DMS 273 (cell line): ENCODE results near the gene C1S.

Source experiments
- DNase-seq: peaks from one replicate; lab custom pipeline; 2025; ENCODE audit not compliant: unreplicated experiment; lab: John Stamatoyannopoulos, UW

C1S gene

GRCh38 chr12:7075518-7075917 lies 15.0 kb downstream of the C1S start:
- no peak for DNase-seq

GRCh38 chr12:7075939-7076338 lies 15.4 kb downstream of the C1S start:
- DNase-seq: no peak

DNA sequence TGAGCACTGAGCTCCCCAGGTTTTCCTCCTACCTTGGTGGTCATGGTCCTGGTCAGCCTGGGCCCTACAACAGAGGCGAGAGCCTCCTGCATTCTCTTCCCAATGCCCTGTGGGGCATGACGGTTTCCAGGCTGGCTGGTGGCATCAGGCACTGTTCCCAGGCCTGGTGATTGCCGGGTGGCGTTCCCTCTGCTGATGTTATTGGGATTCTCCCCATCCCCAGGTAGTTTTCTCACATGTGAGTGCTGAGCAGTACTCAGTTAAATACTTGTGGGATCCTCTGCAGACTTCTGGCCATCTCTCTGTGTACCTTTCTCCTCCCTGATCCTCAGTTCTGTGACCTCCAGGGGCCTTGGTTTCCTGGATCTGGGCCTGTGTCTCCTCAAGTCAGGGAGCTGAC lies 16.0 kb downstream of the C1S start:
- DNase-seq: no peak

- no peak for DNase-seq
Observed at GRCh38 chr12:7078163-7078562, 17.6 kb downstream of the C1S start.

DNA sequence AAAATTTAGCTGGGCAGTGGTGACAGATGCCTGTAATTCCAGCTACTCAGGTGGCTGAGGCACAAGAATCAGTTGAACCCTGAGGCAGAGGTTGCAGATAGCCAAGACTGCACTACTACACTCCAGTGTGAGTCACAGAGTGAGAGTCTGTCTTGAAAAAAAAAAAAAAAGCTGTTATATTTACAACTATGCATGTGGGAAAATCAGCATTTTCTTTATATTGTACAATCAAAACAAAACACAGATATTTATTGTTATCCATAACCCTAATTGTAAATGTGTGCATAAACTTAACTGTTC lies 19.3 kb downstream of the C1S start:
- DNase-seq: no peak

- DNase-seq: no peak
Observed at GRCh38 chr12:7081037-7081436, 20.5 kb downstream of the C1S start.

GRCh38 chr12:7083125-7083524 lies 22.6 kb downstream of the C1S start:
- DNase-seq: no peak

- no peak for DNase-seq
Observed at GRCh38 chr12:7089196-7089871, 28.8 kb downstream of the C1S start.

DNA sequence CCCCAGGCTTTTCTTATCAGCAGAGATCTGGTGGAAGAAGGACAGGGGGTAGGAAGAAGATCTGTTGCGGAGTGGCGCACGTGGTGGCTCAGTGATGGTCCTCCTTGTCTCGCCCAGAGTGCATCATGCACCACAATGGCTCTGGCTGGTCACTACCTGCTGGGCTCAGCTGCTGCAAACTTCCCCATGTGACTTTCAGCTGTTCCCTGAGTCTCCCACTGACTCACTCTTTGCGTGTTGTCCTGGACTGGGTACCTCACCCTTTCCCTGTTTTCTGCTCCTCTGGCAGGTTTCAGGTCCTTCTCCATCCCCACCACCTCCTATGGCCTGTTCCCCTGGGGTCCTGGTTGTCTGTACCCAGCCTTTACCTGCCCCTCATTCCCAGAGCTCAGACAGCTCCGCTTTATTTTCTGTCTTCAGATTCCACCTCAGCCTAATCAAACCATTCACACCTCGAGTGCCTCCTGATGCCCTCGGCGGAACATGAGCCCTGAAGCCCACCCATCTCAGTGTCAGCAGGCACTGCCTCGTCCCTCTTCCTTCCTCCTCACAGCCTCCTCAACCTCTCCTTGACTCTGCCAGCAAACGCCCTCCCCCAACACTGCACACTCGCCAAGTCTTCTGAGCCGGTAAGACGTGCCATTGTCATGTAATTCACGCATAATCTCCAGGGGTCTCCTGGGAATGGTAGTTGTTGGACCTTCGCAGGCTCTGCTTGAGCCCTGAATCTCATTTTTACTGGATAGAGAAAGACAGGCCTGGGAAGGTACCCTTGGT lies 29.9 kb downstream of the C1S start:
- no peak for DNase-seq

- DNase-seq: no peak
Observed at GRCh38 chr12:7091171-7091570, 30.7 kb downstream of the C1S start.

GRCh38 chr12:7091660-7092228 lies 31.2 kb downstream of the C1S start:
- DNase-seq: no peak

GRCh38 chr12:7092229-7092985 lies 31.9 kb downstream of the C1S start, which contains the start of gene C1R:
C1R (minus strand) TSS chr12:7092445; CDS start chr12:7092388, 57 bp downstream.
- DNase-seq: peak; percentile 60

GRCh38 chr12:7092986-7093460 lies 32.5 kb downstream of the C1S start:
- DNase-seq: no peak

GRCh38 chr12:7093486-7093885 lies 33.0 kb downstream of the C1S start:
- DNase-seq: no peak

DNA sequence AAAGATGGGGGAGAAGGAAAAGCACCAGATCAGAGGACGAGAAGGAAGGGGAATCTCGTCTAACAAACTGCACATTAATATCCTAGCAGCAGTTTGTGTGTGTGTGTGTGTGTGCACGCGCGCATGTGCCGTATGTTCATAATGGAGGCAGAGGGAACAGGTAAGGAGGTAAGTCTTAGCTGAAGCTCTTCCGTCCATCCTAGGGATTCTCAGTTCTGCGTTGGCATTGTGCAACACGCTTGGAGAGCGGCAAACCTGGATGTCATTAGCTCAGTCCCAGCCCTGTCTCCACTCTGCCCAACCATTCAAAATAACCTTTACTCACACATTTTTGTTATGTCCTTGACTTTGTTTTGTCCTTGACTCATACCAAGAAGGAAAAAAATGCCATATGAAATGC lies 33.4 kb downstream of the C1S start:
- no peak for DNase-seq

DNA sequence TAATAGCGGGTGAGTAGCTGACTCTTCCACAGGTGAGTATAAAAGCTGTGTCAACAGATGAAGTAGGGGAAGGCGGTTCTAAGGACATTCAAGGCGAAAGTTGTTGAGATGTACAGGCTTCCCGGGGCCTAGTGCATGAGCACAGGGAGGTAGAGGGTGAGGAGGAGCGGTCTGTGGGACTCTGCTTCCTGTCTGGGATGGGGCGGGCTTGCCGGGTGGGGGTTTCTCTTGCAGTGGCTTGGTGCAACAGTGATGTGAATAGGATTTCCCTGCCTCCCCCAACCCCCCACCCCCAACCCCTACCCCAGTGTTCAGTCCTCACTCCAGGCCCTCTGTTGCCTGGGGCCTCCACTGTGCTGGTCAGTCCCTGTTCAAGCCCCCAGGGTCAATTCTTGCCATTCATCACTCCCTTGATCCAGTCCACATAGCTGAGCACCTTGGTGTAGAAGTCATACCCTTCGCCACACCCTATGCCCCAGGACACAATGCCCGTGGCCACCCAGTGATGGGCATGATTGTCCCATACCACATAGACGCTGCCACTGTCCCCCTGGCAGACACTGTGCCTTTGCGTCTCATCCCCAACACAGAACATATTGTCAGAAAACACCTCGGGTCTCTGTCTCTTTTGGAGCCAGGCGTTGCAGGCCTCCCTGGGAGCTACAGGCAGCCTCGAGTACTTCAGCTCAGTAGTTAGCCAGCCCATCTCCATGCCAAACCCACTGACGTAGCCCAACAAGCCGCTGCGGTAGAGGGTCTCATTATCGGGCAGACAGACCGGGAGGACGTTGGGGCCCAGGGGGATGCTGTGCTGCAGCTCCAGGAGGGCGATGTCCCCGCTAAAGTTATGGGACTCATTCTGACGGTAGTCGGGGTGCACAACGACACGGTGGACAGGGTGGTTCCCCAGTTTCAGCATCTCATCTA lies 35.8 kb downstream of the C1S start:
- DNase-seq: no peak

DNA sequence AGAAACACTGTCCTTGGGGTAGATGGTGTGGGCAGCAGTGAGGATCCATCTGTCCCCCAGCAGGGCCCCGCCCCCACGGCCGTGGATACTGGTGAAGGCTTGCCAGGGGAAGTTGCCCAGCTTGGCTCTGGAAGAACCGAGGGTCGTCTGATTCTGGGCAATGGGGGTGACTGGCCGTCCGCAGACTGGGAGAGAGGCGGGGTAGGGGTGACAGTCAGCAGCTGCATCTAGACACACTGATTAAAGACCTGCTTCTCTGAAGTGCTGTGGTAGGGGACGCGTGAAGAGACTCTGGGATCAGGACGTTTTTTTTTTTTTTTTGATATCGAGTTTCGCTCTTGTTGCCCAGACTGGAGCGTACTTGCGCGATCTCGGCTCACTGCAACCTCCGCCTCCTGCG lies 36.5 kb downstream of the C1S start:
- DNase-seq: no peak

- no peak for DNase-seq
Observed at GRCh38 chr12:7099290-7099996, 38.9 kb downstream of the C1S start.

DNA sequence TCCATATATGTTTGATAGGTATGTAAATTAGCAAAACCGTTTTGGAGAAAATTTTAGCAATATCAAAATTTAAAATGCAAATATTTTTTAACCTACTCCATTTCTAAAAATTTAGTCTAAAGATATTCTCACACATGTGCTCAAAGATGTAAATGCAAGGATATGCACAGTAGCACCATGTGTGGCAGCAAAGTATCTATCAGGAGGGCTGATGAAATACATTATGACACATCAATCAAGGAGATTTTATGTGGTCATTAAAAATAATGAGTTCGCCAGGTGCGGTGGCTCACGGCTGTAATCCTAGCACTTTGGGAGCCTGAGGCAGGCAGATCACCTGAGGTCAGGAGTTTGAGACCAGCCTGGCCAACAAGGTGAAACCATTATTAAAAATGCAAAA lies 39.7 kb downstream of the C1S start:
- no peak for DNase-seq
